Activated T-cell treated with anti-CD3 and anti-CD28 coated beads, Interleukin-2, amount 50 U/mL, for 4 hours (primary cell): Measurements from ENCODE around the gene PHACTR1. TPM values are rescaled to one million over a fixed set of nuclear protein-coding genes. Genes with fewer than 3 reads are reported as not detected.

ENCODE experiments used
- ATAC-seq, 2 donors: fragments of 200-7000 bp; cut with Tn5 transposase; one replicate each; pipeline ENCODE4 v1.10.0; 2021
- DNase-seq: peaks from one replicate; pipeline ENCODE4 v3.0.0-alpha.2; 2020
- H3K27me3 Mint-ChIP-seq: one replicate; pipeline ENCODE4 v1.8.0; 2021; ENCODE audit warnings: low read depth, mixed read lengths
- H3K36me3 Mint-ChIP-seq: one replicate; pipeline ENCODE4 v1.8.0; 2022; ENCODE audit warnings: mixed read lengths; ENCODE audit not compliant: insufficient read depth
- H3K4me1 Mint-ChIP-seq: one replicate; pipeline ENCODE4 v1.8.0; 2021; ENCODE audit warnings: low read depth, mixed read lengths
- H3K4me3 Mint-ChIP-seq: one replicate; pipeline ENCODE4 v1.8.0; 2021; ENCODE audit warnings: mild to moderate bottlenecking, moderate library complexity, mixed read lengths
- H3K9me3 Mint-ChIP-seq: one replicate; pipeline ENCODE4 v1.8.0; 2021; ENCODE audit warnings: mixed read lengths
- total RNA-seq, 3 donors: library from RNA; stranded (reverse); gene quantifications; one replicate each; pipeline ENCODE4 v1.2.1, GENCODE V29; 2021

Gene PHACTR1
- total RNA-seq, 3 donors from 2014 or later = 0.26 to 1.1 (median 0.30) TPM

DNA sequence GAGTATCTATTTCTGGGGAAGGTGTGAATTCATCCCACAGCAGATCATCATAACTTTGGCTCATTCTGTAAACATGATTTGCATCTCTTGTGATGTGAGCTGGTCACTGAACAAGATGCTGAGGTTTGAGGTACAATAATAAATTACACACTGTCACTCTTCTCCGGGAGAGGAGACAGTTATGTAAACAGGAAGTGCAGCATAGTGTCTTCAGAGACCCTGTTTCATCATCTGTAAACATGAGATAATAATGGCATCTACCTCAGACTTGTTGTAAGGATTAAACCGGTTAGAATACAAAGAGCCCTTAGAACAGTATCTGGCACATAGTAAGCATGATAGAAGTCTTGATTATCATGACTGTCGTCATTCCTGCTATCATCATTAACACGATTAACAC lies 486.6 kb downstream of the PHACTR1 start:
- Mint-ChIP-seq H3K36me3 (no peaks in the 10 kb centered on the region), H3K4me3 (no peak overlapping the region)

GRCh38 chr6:13205106-13205505 lies 488.5 kb downstream of the PHACTR1 start:
- Mint-ChIP-seq H3K4me3 (no peak overlapping the region), H3K27me3 (no peaks in the 10 kb centered on the region), H3K9me3 (no peaks in the 10 kb centered on the region), H3K36me3 (no peaks in the 10 kb centered on the region), H3K4me1 (no peaks in the 10 kb centered on the region)
- DNase-seq (no peak), ATAC-seq (no peak)

More for the DNA sequence above, 486.6 kb downstream of the PHACTR1 start:
- ATAC-seq (no peak), DNase-seq (no peak)
- Mint-ChIP-seq H3K9me3 (no peaks in the 10 kb centered on the region), H3K27me3 (peaks cover 3% of the 10 kb centered on the region), H3K4me1 (no peaks in the 10 kb centered on the region)

DNA sequence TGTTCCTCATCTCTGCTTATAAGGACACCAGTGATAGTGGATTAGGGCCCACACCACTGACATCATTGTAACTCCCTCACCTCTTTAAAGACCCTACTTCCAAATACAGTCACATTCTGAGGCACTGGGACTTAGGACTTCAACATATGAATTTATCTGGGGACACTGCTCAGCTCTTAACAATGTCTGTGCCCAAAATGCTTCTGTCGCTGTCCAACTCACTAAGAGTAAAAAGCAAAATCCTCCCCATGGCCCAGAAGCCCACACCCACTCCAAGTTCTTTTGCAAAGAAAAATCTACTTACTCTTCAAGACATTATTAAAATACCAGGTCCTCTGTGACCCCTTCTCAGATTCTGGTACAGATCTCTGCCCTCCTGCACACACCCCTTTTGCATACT lies 495.5 kb downstream of the PHACTR1 start:
- no peak overlapping the region for H3K4me3 Mint-ChIP-seq
- no peaks in the 10 kb centered on the region for H3K4me1 Mint-ChIP-seq
- H3K36me3 Mint-ChIP-seq = no peaks in the 10 kb centered on the region
- no peak for DNase-seq
- H3K9me3 Mint-ChIP-seq = no peaks in the 10 kb centered on the region
- ATAC-seq = no peak
- peaks cover 3% of the 10 kb centered on the region for H3K27me3 Mint-ChIP-seq

- DNase-seq = no peak
- Mint-ChIP-seq H3K27me3 (peaks cover 3% of the 10 kb centered on the region), H3K36me3 (no peaks in the 10 kb centered on the region), H3K9me3 (no peaks in the 10 kb centered on the region), H3K4me3 (no peak overlapping the region), H3K4me1 (no peaks in the 10 kb centered on the region)
- ATAC-seq = no peak
Measured at GRCh38 chr6:13212538-13212937, 496.0 kb downstream of the PHACTR1 start.

GRCh38 chr6:13215390-13215789 lies 498.8 kb downstream of the PHACTR1 start:
- Mint-ChIP-seq H3K27me3 (peaks cover 3% of the 10 kb centered on the region), H3K4me1 (no peaks in the 10 kb centered on the region), H3K36me3 (no peaks in the 10 kb centered on the region), H3K4me3 (no peak overlapping the region), H3K9me3 (no peaks in the 10 kb centered on the region)
- DNase-seq (no peak), ATAC-seq (no peak)

DNA sequence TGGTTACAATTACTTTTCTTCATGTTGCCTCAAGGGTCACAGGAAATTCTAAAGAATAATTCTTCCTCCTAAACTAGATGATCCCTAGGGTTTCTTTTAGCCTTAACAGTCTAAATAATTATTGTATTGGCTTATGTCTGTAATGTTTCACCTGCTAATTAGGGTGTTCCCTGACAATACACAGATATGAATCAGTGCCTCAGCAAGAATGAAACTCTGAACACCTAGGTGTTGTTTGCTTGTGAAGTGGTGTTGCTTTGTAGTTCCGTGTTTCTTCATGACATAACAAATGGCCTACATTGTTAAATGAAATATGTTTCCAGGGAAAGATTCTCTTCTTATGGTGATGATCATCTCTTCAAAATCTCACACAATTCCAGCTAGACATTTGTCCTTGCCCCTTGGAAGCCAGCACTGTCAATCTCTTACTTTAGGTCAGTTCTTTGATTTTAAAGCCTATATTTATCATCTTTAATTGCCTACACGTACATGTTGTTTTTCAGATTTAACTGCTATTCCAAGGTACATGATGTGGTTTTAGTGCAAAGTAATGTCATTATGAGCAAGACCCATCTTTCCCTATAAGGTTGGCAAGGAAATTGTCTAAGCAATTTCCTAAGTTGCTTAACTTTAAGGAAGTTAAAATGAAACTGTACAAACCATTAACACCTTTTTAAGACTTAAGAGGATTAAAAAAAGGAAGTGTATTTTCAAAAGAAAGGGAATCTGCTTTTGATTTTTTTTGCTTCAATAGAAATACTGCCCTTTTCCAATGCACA lies 499.9 kb downstream of the PHACTR1 start:
- Mint-ChIP-seq H3K36me3 (no peaks in the 10 kb centered on the region), H3K4me3 (no peak overlapping the region), H3K27me3 (peaks cover 3% of the 10 kb centered on the region), H3K4me1 (no peaks in the 10 kb centered on the region), H3K9me3 (no peaks in the 10 kb centered on the region)
- DNase-seq (no peak), ATAC-seq (no peak)

DNA sequence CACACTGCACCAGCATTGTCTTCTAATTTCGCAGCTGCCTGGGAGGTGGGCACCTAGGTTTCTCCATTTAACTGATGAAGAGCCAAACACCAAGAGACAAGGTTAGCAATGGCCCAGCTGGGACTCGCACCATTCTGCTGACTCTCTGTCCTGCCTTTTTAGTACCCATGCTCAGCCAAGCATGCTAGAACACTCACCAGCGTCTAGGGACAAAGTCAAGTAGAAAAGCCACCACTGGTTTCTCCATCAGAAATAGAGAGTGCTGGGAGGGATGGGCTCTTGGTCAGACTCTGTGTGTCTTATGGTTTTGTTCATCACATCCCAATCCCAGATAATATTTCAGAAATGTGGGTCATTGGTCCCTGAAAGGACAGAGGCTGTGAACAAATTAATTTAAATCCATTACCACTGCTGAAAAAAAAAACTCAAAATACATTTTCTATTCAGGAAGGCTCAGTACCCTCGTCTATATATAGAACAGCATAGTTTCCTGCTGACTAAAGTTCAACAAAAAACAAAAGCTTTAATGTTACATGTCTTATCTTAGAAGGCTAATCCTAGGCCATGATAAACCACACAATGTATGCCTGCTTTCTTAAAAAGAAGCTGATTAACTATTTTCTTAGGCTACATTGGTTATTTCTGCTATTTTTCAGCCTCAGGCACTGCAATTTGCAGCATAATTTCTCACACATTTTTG lies 500.8 kb downstream of the PHACTR1 start:
- H3K4me3 Mint-ChIP-seq = no peak overlapping the region
- H3K27me3 Mint-ChIP-seq = no peaks in the 10 kb centered on the region
- H3K9me3 Mint-ChIP-seq = no peaks in the 10 kb centered on the region
- no peaks in the 10 kb centered on the region for H3K4me1 Mint-ChIP-seq
- H3K36me3 Mint-ChIP-seq = no peaks in the 10 kb centered on the region
- no peak for DNase-seq
- ATAC-seq = no peak

GRCh38 chr6:13220266-13220665 lies 503.7 kb downstream of the PHACTR1 start:
- DNase-seq (no peak), ATAC-seq (no peak)
- Mint-ChIP-seq H3K36me3 (no peaks in the 10 kb centered on the region), H3K9me3 (no peaks in the 10 kb centered on the region), H3K4me1 (no peaks in the 10 kb centered on the region), H3K27me3 (no peaks in the 10 kb centered on the region), H3K4me3 (no peak overlapping the region)

DNA sequence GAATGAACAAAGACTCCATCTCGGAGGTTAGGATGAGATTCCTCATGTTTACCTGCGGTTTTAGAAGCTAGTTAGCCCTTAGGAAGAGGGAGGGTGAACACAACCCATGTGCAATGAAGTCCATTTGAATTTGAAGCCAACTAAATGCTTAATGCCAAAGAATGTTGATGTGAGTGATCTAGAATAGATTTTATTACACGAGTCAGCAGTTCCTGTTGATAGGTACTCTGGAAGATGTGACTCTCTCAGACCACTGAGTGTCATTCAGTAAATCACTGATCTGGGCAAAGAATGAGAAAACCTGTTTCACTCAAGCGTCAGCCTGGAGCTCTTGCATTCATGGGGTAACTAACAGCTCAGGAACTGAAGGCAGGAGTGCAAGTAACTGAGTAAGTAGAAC lies 505.5 kb downstream of the PHACTR1 start:
- H3K4me3 Mint-ChIP-seq = no peak overlapping the region
- ATAC-seq = no peak
- DNase-seq = no peak

GRCh38 chr6:13226071-13226470 lies 509.5 kb downstream of the PHACTR1 start:
- no peak for ATAC-seq
- Mint-ChIP-seq H3K4me3 (no peak overlapping the region), H3K9me3 (no peaks in the 10 kb centered on the region), H3K4me1 (peaks cover 12% of the 10 kb centered on the region), H3K36me3 (no peaks in the 10 kb centered on the region), H3K27me3 (peaks cover 10% of the 10 kb centered on the region)
- DNase-seq = no peak

More for the DNA sequence above, 505.5 kb downstream of the PHACTR1 start:
- no peaks in the 10 kb centered on the region for H3K27me3 Mint-ChIP-seq
- no peaks in the 10 kb centered on the region for H3K9me3 Mint-ChIP-seq
- H3K36me3 Mint-ChIP-seq = no peaks in the 10 kb centered on the region
- no peaks in the 10 kb centered on the region for H3K4me1 Mint-ChIP-seq

DNA sequence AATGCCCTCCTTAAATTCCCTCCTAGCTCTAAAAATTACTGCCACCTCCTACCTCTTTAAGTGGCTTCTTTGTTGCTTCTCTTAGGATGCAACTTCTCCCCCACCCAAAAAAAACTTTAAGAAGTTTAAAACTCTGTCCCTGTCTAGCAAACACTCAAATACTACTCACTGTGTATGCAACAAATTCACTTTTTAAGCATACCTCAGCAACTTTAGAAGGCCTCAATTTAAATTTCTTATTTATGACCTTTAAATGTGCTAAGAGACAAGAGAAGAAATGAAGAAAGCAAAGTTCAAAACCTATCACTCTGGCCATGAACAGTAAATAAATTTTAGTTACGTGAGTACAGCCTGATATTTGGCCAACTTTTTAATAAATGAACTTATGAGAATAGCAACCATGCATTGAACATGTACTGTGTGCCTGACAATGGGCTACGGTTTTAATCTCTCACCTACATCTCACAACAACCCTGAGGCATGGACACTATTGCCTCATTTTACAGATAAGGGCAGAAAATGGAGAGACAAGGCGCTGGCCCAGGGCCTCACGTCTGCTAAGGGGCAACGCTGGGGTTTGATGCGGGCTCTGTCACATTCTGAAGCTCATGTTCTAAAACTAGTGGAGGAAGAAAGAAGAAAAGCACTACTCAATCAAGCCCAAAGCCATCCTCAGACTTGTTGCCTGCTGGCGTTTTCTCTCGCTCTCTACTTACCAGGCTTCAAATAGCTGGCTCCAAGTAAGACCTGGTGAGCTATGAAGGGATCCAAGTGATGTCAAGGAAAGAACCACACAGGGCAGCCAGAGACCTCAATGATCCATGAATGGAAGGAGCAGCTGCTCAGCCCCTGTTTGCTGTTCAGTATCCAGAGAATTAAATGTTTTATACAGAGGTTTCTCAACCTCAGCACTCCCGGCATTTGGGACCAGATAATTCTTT lies 512.0 kb downstream of the PHACTR1 start:
- DNase-seq = no peak
- no peaks in the 10 kb centered on the region for H3K36me3 Mint-ChIP-seq
- H3K4me3 Mint-ChIP-seq = no peak overlapping the region
- no peaks in the 10 kb centered on the region for H3K9me3 Mint-ChIP-seq
- H3K27me3 Mint-ChIP-seq = peaks cover 10% of the 10 kb centered on the region
- no peak for ATAC-seq
- H3K4me1 Mint-ChIP-seq = peaks cover 12% of the 10 kb centered on the region

GRCh38 chr6:13229205-13230085 lies 512.9 kb downstream of the PHACTR1 start:
- H3K4me3 Mint-ChIP-seq = peak overlapping the region; percentile 16

GRCh38 chr6:13233106-13233505 lies 516.5 kb downstream of the PHACTR1 start:
- H3K4me3 Mint-ChIP-seq = no peak overlapping the region
- DNase-seq = no peak
- H3K9me3 Mint-ChIP-seq = no peaks in the 10 kb centered on the region
- ATAC-seq = no peak
- peaks cover 12% of the 10 kb centered on the region for H3K4me1 Mint-ChIP-seq
- H3K27me3 Mint-ChIP-seq = peaks cover 14% of the 10 kb centered on the region
- no peaks in the 10 kb centered on the region for H3K36me3 Mint-ChIP-seq

More at GRCh38 chr6:13229205-13230085, 512.9 kb downstream of the PHACTR1 start:
- ATAC-seq = peak; percentile 57 to 78
- DNase-seq = peak; percentile 22
- Mint-ChIP-seq H3K36me3 (no peaks in the 10 kb centered on the region), H3K9me3 (no peaks in the 10 kb centered on the region), H3K27me3 (peaks cover 10% of the 10 kb centered on the region), H3K4me1 (peaks cover 12% of the 10 kb centered on the region)
